GM19238 (cell line): ENCODE results near the gene FMN1.

Source experiments
- DNase-seq: peaks from one replicate; pipeline ENCODE4 v3.0.0; 2011; ENCODE audit warnings: low spot score; ENCODE audit not compliant: insufficient read length

The FMN1 gene

GRCh38 chr15:32787949-32788348 is 406.6 kb downstream of the FMN1 start:
- no peak for DNase-seq

GRCh38 chr15:32786906-32787305 is 407.6 kb downstream of the FMN1 start:
- no peak for DNase-seq

- DNase-seq = no peak
Measured at GRCh38 chr15:32784581-32784980, 409.9 kb downstream of the FMN1 start.

- DNase-seq = no peak
Measured at GRCh38 chr15:32781781-32782180, 412.7 kb downstream of the FMN1 start.

- DNase-seq = no peak
Measured at GRCh38 chr15:32778391-32779176, 415.9 kb downstream of the FMN1 start.

- DNase-seq = no peak
Measured at GRCh38 chr15:32775103-32775502, 419.4 kb downstream of the FMN1 start.

GRCh38 chr15:32774022-32774421 is 420.5 kb downstream of the FMN1 start:
- no peak for DNase-seq

- no peak for DNase-seq
Measured at GRCh38 chr15:32767236-32767635, 427.3 kb downstream of the FMN1 start.

GRCh38 chr15:32766101-32766500 is 428.4 kb downstream of the FMN1 start:
- DNase-seq = no peak

GRCh38 chr15:32765236-32765635 is 429.3 kb downstream of the FMN1 start:
- no peak for DNase-seq

GRCh38 chr15:32763295-32763694 is 431.2 kb downstream of the FMN1 start:
- DNase-seq = no peak

GRCh38 chr15:32757426-32757825 is 437.1 kb downstream of the FMN1 start:
- no peak for DNase-seq

GRCh38 chr15:32750979-32751378 is 443.5 kb downstream of the FMN1 start:
- no peak for DNase-seq

GRCh38 chr15:32747921-32748342 is 446.6 kb downstream of the FMN1 start:
- no peak for DNase-seq

GRCh38 chr15:32746116-32746857 is 448.2 kb downstream of the FMN1 start:
- DNase-seq = no peak

GRCh38 chr15:32743411-32744140 is 450.9 kb downstream of the FMN1 start:
- DNase-seq = no peak

GRCh38 chr15:32739522-32740063 is 454.9 kb downstream of the FMN1 start:
- no peak for DNase-seq

- no peak for DNase-seq
Measured at GRCh38 chr15:32738666-32739065, 455.8 kb downstream of the FMN1 start.

GRCh38 chr15:32737304-32737703 is 457.2 kb downstream of the FMN1 start:
- no peak for DNase-seq

- no peak for DNase-seq
Measured at GRCh38 chr15:32736701-32737061, 457.8 kb downstream of the FMN1 start.

- no peak for DNase-seq
Measured at GRCh38 chr15:32735989-32736700, 458.4 kb downstream of the FMN1 start.
